GM21367 (cell line): ENCODE data around the gene NOA1.
"Not testable (repeated sequence)": the region's sequence is repeated elsewhere in the genome, so short reads cannot be mapped to it uniquely, and the experiment has no call there.

ENCODE experiments used
- ATAC-seq: cut with Tn5 transposase; IDR thresholded peaks from one replicate; pipeline ENCODE4 v1.9.1; 2021; ENCODE audit not compliant: unreplicated experiment

Gene NOA1

GRCh38 chr4:56959100-56959499, 18.3 kb downstream of the NOA1 start:
- no peak for ATAC-seq

GRCh38 chr4:56958111-56958517, 19.3 kb downstream of the NOA1 start:
- no peak for ATAC-seq

- ATAC-seq, result no peak
Observed at GRCh38 chr4:56953680-56954520, 23.5 kb downstream of the NOA1 start.

- ATAC-seq, result no peak
Observed at GRCh38 chr4:56941403-56941802, 36.0 kb downstream of the NOA1 start.

GRCh38 chr4:56940971-56941370, 36.4 kb downstream of the NOA1 start:
- no peak for ATAC-seq

GRCh38 chr4:56940403-56940802, 37.0 kb downstream of the NOA1 start:
- no peak for ATAC-seq

GRCh38 chr4:56939826-56940225, 37.6 kb downstream of the NOA1 start:
- ATAC-seq, result not testable (repeated sequence)

GRCh38 chr4:56937262-56937661, 40.1 kb downstream of the NOA1 start:
- ATAC-seq, result no peak

- ATAC-seq, result no peak
Observed at GRCh38 chr4:56931924-56932323, 45.5 kb downstream of the NOA1 start.

GRCh38 chr4:56930638-56931037, 46.8 kb downstream of the NOA1 start:
- ATAC-seq, result no peak

GRCh38 chr4:56927196-56927595, 50.2 kb downstream of the NOA1 start:
- ATAC-seq, result no peak

- ATAC-seq, result not testable (repeated sequence)
Observed at GRCh38 chr4:56914977-56915376, 62.4 kb downstream of the NOA1 start.

- no peak for ATAC-seq
Observed at GRCh38 chr4:56914336-56914735, 63.1 kb downstream of the NOA1 start.
